Activated CD4-positive, alpha-beta T cell treated with anti-CD3 and anti-CD28 coated beads for 1 hour (primary cell): ENCODE results near the gene FBXL19.

Experiments
- DNase-seq: peaks from one replicate; pipeline ENCODE4 v3.0.0-alpha.2; 2020

Gene FBXL19

GRCh38 chr16:30895627-30896260 is 27.6 kb upstream of the FBXL19 start:
- DNase-seq: no peak

GRCh38 chr16:30896261-30896888 is 27.0 kb upstream of the FBXL19 start, which contains the start of gene CTF1:
Gene CTF1, plus strand, starts transcription at chr16:30896614. Its CDS starts 30 bp downstream, at chr16:30896644.
- DNase-seq: no peak

- DNase-seq: peak; percentile 64
These were observed 26.3 kb upstream of the FBXL19 start for GRCh38 chr16:30896889-30897733.

GRCh38 chr16:30899794-30900193 is 23.6 kb upstream of the FBXL19 start:
- DNase-seq: no peak

GRCh38 chr16:30900588-30900987 is 22.8 kb upstream of the FBXL19 start:
- no peak for DNase-seq

- no peak for DNase-seq
These were observed 22.0 kb upstream of the FBXL19 start for GRCh38 chr16:30901201-30902028.

GRCh38 chr16:30902029-30902972 is 21.1 kb upstream of the FBXL19 start:
- no peak for DNase-seq

- no peak for DNase-seq
These were observed 20.4 kb upstream of the FBXL19 start for GRCh38 chr16:30903002-30903401.

GRCh38 chr16:30903596-30903995 is 19.8 kb upstream of the FBXL19 start:
- no peak for DNase-seq

- DNase-seq: no peak
These were observed 19.1 kb upstream of the FBXL19 start for GRCh38 chr16:30904114-30904780.

GRCh38 chr16:30907064-30907463 is 16.3 kb upstream of the FBXL19 start:
- DNase-seq: no peak

- DNase-seq: no peak
These were observed 12.8 kb upstream of the FBXL19 start for GRCh38 chr16:30910427-30911029.

- no peak for DNase-seq
These were observed 10.5 kb upstream of the FBXL19 start for GRCh38 chr16:30912794-30913412.

- DNase-seq: no peak
These were observed 8.5 kb upstream of the FBXL19 start for GRCh38 chr16:30914830-30915229.

GRCh38 chr16:30918614-30919013 is 4.8 kb upstream of the FBXL19 start:
- no peak for DNase-seq

- DNase-seq: no peak
These were observed 2.5 kb upstream of the FBXL19 start for GRCh38 chr16:30920891-30921290.

GRCh38 chr16:30921459-30921747 is 2.0 kb upstream of the FBXL19 start:
- DNase-seq: no peak

- DNase-seq: peak; percentile 77
These were observed 1.5 kb upstream of the FBXL19 start for GRCh38 chr16:30921748-30922419.

- DNase-seq: peak; percentile 99
These were observed 882 bp upstream of the FBXL19 start for GRCh38 chr16:30922420-30922959.
